ENCODE measurements around the gene TBC1D17. TPM values are rescaled to one million over a fixed set of nuclear protein-coding genes. Genes with fewer than 3 reads are reported as not detected.

Gene TBC1D17
- total RNA-seq, 3 donors from 2014 or later: 21.0 to 31.8 (median 30.4) TPM

DNA sequence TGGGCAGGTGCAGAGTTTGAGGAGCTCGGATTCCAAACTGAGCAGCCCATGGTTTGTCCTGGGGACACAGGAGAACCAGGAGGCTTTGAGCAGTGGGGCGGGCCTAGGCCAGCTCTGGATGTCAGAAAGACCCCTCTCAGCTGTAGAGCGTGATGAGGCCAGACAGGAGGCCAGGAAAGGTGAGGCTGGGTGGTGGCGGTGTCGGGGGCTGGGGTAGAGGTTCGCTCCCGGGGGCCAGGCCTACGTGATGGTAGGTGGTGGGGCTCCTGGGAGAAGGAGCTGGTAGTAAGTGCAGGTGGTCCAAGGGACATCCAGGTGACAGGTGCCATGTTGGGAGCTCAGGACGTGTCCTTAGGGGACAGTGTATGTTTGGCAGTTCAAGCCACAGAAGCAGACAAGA lies 40.1 kb upstream of the TBC1D17 start:
- H3K27me3 ChIP-seq: no peaks in the 10 kb centered on the region
- H3K27ac ChIP-seq: no peak overlapping the region
- no peaks in the 10 kb centered on the region for H3K4me1 ChIP-seq
- H3K36me3 ChIP-seq: no peaks in the 10 kb centered on the region
- DNase-seq (ENCODE audit: low spot score in 2 of 2): no peak
- intact Hi-C loops (cut with DNase I; ENCODE audit: low total_unique reads): no loop called here
- TF ChIP-seq, protein P1, sequence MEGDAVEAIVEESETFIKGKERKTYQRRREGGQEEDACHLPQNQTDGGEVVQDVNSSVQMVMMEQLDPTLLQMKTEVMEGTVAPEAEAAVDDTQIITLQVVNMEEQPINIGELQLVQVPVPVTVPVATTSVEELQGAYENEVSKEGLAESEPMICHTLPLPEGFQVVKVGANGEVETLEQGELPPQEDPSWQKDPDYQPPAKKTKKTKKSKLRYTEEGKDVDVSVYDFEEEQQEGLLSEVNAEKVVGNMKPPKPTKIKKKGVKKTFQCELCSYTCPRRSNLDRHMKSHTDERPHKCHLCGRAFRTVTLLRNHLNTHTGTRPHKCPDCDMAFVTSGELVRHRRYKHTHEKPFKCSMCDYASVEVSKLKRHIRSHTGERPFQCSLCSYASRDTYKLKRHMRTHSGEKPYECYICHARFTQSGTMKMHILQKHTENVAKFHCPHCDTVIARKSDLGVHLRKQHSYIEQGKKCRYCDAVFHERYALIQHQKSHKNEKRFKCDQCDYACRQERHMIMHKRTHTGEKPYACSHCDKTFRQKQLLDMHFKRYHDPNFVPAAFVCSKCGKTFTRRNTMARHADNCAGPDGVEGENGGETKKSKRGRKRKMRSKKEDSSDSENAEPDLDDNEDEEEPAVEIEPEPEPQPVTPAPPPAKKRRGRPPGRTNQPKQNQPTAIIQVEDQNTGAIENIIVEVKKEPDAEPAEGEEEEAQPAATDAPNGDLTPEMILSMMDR (IDR thresholded peaks at IDR 0.05): no peak
- TF ChIP-seq POLR2AphosphoS5 (IDR thresholded peaks at IDR 0.05) (no peak), POLR2A (IDR thresholded peaks at IDR 0.05) (no peak)
- no peaks in the 10 kb centered on the region for H3K9me3 ChIP-seq
- no peak overlapping the region for H3K4me3 ChIP-seq

DNA sequence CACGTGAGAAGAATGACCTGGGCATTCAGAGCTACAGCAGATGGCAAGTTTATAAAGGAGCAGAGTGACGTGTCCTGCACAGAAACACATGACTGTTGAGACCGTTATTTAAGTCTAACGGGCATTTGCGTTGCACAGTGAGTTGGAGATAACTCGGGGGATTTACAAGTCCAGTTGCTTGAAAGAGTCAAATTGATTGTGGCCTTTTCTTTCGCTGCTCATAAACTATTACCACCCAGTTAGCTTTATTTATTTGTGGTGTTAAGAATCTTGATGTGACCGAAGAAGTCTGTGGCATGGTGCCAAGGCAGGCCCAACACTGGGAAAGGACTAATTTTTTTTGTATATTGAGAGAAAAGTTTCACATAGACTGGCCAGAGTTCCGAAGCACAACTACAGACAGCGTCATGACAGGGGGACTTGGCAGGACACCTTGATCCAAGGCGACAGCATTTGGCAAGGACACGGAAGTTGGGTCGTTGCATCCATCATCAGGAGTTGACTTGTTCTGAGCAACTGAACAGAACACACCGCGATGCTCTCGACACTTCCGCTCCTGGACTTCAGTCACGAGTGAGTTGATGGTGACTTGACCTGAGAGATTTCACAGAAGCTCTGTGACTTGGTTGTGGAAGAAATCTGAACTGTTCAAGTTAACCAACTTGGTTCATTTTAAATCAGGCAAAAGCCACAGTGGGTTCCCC lies 38.5 kb upstream of the TBC1D17 start:
- TF ChIP-seq POLR2A (IDR thresholded peaks at IDR 0.05) (no peak), POLR2AphosphoS5 (IDR thresholded peaks at IDR 0.05) (no peak)
- intact Hi-C loops (cut with DNase I; ENCODE audit: low total_unique reads): no loop called here
- Histone ChIP-seq H3K4me1 (no peaks in the 10 kb centered on the region), H3K4me3 (no peak overlapping the region), H3K27ac (no peak overlapping the region), H3K27me3 (no peaks in the 10 kb centered on the region), H3K36me3 (no peaks in the 10 kb centered on the region), H3K9me3 (no peaks in the 10 kb centered on the region)
- no peak for DNase-seq (ENCODE audit: low spot score in 2 of 2)

DNA sequence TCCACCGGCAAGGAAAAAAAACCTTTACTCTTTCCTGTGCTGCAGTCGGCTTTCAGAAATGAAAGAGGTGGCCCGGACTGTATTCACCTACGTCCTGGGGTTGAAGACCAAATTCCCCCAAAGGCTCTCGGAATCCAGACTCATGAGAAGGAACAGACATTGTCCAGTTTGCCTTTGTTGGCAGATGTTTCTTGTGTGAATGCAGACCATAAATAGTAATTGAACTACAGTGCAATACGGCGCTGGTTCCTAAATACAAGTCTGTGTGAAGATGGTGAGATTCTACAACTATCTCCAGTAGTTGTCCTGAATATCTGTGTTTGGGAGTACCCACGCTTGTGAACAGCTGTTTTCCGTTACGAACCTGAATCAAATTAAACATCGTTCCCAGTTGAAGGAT lies 37.8 kb upstream of the TBC1D17 start:
- Histone ChIP-seq H3K27ac (no peak overlapping the region), H3K4me1 (no peaks in the 10 kb centered on the region), H3K27me3 (no peaks in the 10 kb centered on the region), H3K4me3 (no peak overlapping the region), H3K9me3 (no peaks in the 10 kb centered on the region), H3K36me3 (no peaks in the 10 kb centered on the region)
- DNase-seq (ENCODE audit: low spot score in 2 of 2): no peak
- intact Hi-C loops (cut with DNase I; ENCODE audit: low total_unique reads): no loop called here
- TF ChIP-seq POLR2A (IDR thresholded peaks at IDR 0.05): no peak

DNA sequence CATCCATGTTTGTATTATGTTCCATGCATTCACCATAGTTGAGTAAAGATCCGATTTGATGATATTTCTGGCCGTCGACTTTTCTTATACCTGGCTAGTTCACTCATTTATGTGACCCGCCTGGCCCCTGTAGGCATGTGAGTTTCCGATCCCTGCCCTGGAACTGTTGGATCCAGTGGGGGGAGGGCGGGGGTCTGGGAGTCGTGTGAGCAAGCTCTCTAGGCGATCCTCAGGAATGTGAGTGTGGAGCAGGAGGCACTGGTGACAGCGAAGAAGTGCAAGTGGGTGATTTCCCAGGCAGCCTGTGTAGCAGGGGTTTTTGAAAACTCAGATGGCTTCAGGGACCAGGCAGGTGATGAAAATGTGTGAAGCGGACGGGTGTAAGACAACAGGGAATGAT lies 37.2 kb upstream of the TBC1D17 start:
- H3K27me3 ChIP-seq: no peaks in the 10 kb centered on the region
- no peak overlapping the region for H3K27ac ChIP-seq
- H3K4me1 ChIP-seq: no peaks in the 10 kb centered on the region
- no peaks in the 10 kb centered on the region for H3K9me3 ChIP-seq
- H3K4me3 ChIP-seq: no peak overlapping the region
- H3K36me3 ChIP-seq: no peaks in the 10 kb centered on the region
- intact Hi-C loops (cut with DNase I; ENCODE audit: low total_unique reads): no loop called here
- DNase-seq (ENCODE audit: low spot score in 2 of 2): no peak
- no peak for TF ChIP-seq POLR2AphosphoS5 (IDR thresholded peaks at IDR 0.05)
- TF ChIP-seq, protein P1 (IDR thresholded peaks at IDR 0.05): no peak
- no peak for TF ChIP-seq POLR2A (IDR thresholded peaks at IDR 0.05)

DNA sequence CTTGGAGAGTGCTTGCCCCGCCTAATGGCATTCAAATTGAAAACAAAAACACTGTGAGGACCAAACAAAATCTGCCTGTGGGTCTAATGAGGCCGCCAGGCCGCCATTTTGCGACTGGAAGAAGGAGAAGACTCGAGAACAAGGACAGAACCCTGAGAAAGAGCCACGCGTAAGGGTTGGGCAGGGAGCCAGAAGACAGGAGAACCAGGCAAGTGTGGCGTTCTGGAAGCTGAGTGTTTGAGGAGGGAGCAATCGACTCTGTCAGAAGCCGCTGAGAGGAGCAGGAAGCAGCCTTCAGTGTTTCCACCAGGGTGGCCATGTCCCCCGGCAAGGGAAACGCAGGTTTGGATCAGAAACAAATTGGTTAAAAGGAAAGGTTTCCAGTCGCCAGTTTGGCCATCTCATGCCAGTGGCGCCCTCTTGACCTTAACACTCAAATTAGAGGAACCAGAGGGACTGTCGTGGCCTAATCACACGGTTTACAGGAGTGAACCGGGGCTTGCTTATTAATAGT lies 36.7 kb upstream of the TBC1D17 start:
- no peaks in the 10 kb centered on the region for H3K36me3 ChIP-seq
- no peak for DNase-seq (ENCODE audit: low spot score in 2 of 2)
- no peaks in the 10 kb centered on the region for H3K4me1 ChIP-seq
- H3K27ac ChIP-seq: no peak overlapping the region
- no peaks in the 10 kb centered on the region for H3K27me3 ChIP-seq
- H3K4me3 ChIP-seq: no peak overlapping the region
- intact Hi-C loops (cut with DNase I; ENCODE audit: low total_unique reads): no loop called here
- no peaks in the 10 kb centered on the region for H3K9me3 ChIP-seq
- TF ChIP-seq POLR2A (IDR thresholded peaks at IDR 0.05) (no peak), POLR2AphosphoS5 (IDR thresholded peaks at IDR 0.05) (no peak)
- TF ChIP-seq, protein P1 (IDR thresholded peaks at IDR 0.05): no peak

DNA sequence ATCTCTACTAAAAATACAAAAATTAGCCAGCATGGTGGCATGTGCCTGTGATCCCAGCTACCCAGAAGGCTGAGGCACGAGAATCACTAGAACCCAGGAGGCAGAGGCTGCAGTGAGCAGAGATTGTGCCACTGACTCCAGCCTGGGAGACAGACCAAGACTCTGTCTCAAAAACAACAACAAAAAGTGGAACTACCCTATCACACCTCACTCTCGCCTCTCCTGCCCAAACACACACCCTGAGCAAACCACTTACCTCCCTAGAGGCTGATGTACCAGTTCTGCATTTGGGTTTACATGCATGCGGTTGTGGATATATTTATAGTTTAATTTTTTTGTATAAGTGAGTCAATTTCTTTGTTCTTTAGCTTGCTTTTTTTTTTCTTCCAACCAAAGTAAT lies 34.2 kb upstream of the TBC1D17 start:
- Histone ChIP-seq H3K27me3 (no peaks in the 10 kb centered on the region), H3K4me3 (no peak overlapping the region), H3K36me3 (no peaks in the 10 kb centered on the region), H3K27ac (no peak overlapping the region), H3K4me1 (no peaks in the 10 kb centered on the region), H3K9me3 (no peaks in the 10 kb centered on the region)
- DNase-seq (ENCODE audit: low spot score in 2 of 2): no peak
- TF ChIP-seq POLR2AphosphoS5 (IDR thresholded peaks at IDR 0.05) (no peak), POLR2A (IDR thresholded peaks at IDR 0.05) (no peak)
- TF ChIP-seq, protein P1 (IDR thresholded peaks at IDR 0.05): no peak
- intact Hi-C loops (cut with DNase I; ENCODE audit: low total_unique reads): no loop called here

All from breast epithelium (tissue), 4 donors.